ENCODE results near the gene UROS. TPM values are rescaled to one million over a fixed set of nuclear protein-coding genes. Genes with fewer than 3 reads are reported as not detected.

The UROS gene
- 65.9 and 76.4 TPM in 2 replicates for total RNA-seq

GRCh38 chr10:125822878-125823662 is at the start of gene UROS, which contains the start of gene BCCIP:
Gene UROS, minus strand, starts transcription at chr10:125823258. Its CDS starts 6,759 bp downstream, at chr10:125816499.
Gene BCCIP, plus strand, starts transcription at chr10:125823546. Its CDS starts 12 bp downstream, at chr10:125823558.

GRCh38 chr10:125775491-125776106 is 47.5 kb downstream of the UROS start, which contains the start of gene MMP21:
Gene MMP21, minus strand, starts transcription at chr10:125775821. Its CDS starts 0 bp downstream, at chr10:125775821.

Other genes starting within 250 kb of the UROS start
- not detected in 2 replicates for gene TEX36, start 140.1 kb downstream of the UROS start, total RNA-seq
- 11.6 and 16.9 TPM in 2 replicates for gene EDRF1, start 103.5 kb downstream of the UROS start, total RNA-seq
- gene MMP21, start 47.4 kb downstream of the UROS start, total RNA-seq: 1.1 TPM in 2 replicates
- gene BCCIP, start 288 bp upstream of the UROS start, total RNA-seq: 31.1 and 34.6 TPM in 2 replicates
- 46.9 and 49.4 TPM in 2 replicates for gene DHX32, start 58.0 kb upstream of the UROS start, total RNA-seq
- 0.22 and 1.1 TPM in 2 replicates for gene FANK1, start 73.3 kb upstream of the UROS start, total RNA-seq